H9 (cell line): ENCODE data around the gene SURF1. TPM values are rescaled to one million over a fixed set of nuclear protein-coding genes. Genes with fewer than 3 reads are reported as not detected.

Source experiments
- DNase-seq: peaks from one replicate; pipeline ENCODE4 v3.0.0-alpha.2; 2017
- H2AFZ ChIP-seq: one replicate; pipeline ENCODE4 v1.6.1; 2013; ENCODE audit warnings: mild to moderate bottlenecking, low read length, control low read depth, moderate library complexity
- H2AK5ac ChIP-seq: 2 replicates; pipeline ENCODE4 v1.6.1; 2013; ENCODE audit warnings: low read length, control low read depth, mixed read lengths; ENCODE audit not compliant: insufficient read length
- H2BK120ac ChIP-seq: one replicate; pipeline ENCODE4 v1.6.1; 2013; ENCODE audit warnings: low read depth, mild to moderate bottlenecking, low read length, control low read depth, inconsistent platforms; ENCODE audit not compliant: poor library complexity, severe bottlenecking
- H2BK12ac ChIP-seq: 2 replicates; pipeline ENCODE4 v1.6.1; 2013; ENCODE audit warnings: low read length, control low read depth, mixed read lengths, low read depth; ENCODE audit not compliant: insufficient read length
- H2BK15ac ChIP-seq: 2 replicates; pipeline ENCODE4 v1.6.1; 2013; ENCODE audit warnings: low read depth, low read length, control low read depth
- H2BK20ac ChIP-seq: one replicate; pipeline ENCODE4 v1.6.1; 2013; ENCODE audit warnings: low read depth, mild to moderate bottlenecking, low read length, control low read depth, inconsistent platforms; ENCODE audit not compliant: poor library complexity, severe bottlenecking
- H2BK5ac ChIP-seq: 2 replicates; pipeline ENCODE4 v1.6.1; 2013; ENCODE audit warnings: low read length, control low read depth, mixed read lengths; ENCODE audit not compliant: insufficient read length
- H3K14ac ChIP-seq: 2 replicates; pipeline ENCODE4 v1.6.1; 2013; ENCODE audit warnings: low read length, control low read depth; ENCODE audit not compliant: insufficient read depth
- H3K18ac ChIP-seq: 2 replicates; pipeline ENCODE4 v1.6.1; 2013; ENCODE audit warnings: low read depth, mild to moderate bottlenecking, mixed read lengths, low read length, control low read depth; ENCODE audit not compliant: insufficient read length
- H3K23ac ChIP-seq: 2 replicates; pipeline ENCODE4 v1.6.1; 2013; ENCODE audit warnings: low read length, control low read depth, mixed read lengths, low read depth; ENCODE audit not compliant: insufficient read length
- H3K23me2 ChIP-seq: 2 replicates; pipeline ENCODE4 v1.6.1; 2013; ENCODE audit warnings: low read depth, mild to moderate bottlenecking, mixed read lengths, low read length, control low read depth; ENCODE audit not compliant: insufficient read length, poor library complexity, severe bottlenecking
- H3K27ac ChIP-seq: 2 replicates; pipeline ENCODE4 v1.5.1; 2013; ENCODE audit warnings: low read length, control low read depth, mixed read lengths, low read depth; ENCODE audit not compliant: insufficient read length
- H3K27me3 ChIP-seq: 2 replicates; pipeline ENCODE4 v1.6.1; 2013; ENCODE audit warnings: low read length, control low read depth, inconsistent platforms; ENCODE audit not compliant: insufficient read depth
- H3K4ac ChIP-seq: 2 replicates; pipeline ENCODE4 v1.6.1; 2013; ENCODE audit warnings: low read depth, mild to moderate bottlenecking, control low read depth, inconsistent platforms, low read length, moderate library complexity
- H3K4me1 ChIP-seq: 2 replicates; pipeline ENCODE4 v1.6.1; 2013; ENCODE audit warnings: low read length, control low read depth, inconsistent platforms; ENCODE audit not compliant: insufficient read depth
- H3K4me2 ChIP-seq: 2 replicates; pipeline ENCODE4 v1.6.1; 2013; ENCODE audit warnings: low read length, control low read depth, mixed read lengths; ENCODE audit not compliant: insufficient read length, insufficient read depth
- H3K56ac ChIP-seq: 2 replicates; pipeline ENCODE4 v1.6.1; 2013; ENCODE audit warnings: low read depth, mild to moderate bottlenecking, mixed read lengths, low read length, control low read depth; ENCODE audit not compliant: insufficient read length
- H3K79me1 ChIP-seq: 2 replicates; pipeline ENCODE4 v1.6.1; 2013; ENCODE audit warnings: low read depth, mild to moderate bottlenecking, moderate library complexity, low read length, control low read depth, inconsistent platforms; ENCODE audit not compliant: insufficient read depth, poor library complexity, severe bottlenecking
- H3K79me2 ChIP-seq: 2 replicates; pipeline ENCODE4 v1.6.1; 2013; ENCODE audit warnings: low read length, control low read depth, inconsistent platforms; ENCODE audit not compliant: insufficient read depth
- H3K9ac ChIP-seq: 2 replicates; pipeline ENCODE4 v1.6.1; 2013; ENCODE audit warnings: low read length, control low read depth, mixed read lengths; ENCODE audit not compliant: insufficient read length; ENCODE audit errors: extremely low read depth
- H3K9me3 ChIP-seq: one replicate; pipeline ENCODE4 v1.6.1; 2013; ENCODE audit warnings: low read depth, low read length, inconsistent platforms; ENCODE audit not compliant: control insufficient read depth
- H3T11ph ChIP-seq: one replicate; pipeline ENCODE4 v1.6.1; 2013; ENCODE audit warnings: mild to moderate bottlenecking, low read length, control low read depth, inconsistent platforms
- H4K20me1 ChIP-seq: one replicate; pipeline ENCODE4 v1.6.1; 2013; ENCODE audit not compliant: control insufficient read depth, insufficient read length, insufficient read depth
- H4K5ac ChIP-seq: 2 replicates; pipeline ENCODE4 v1.6.1; 2013; ENCODE audit warnings: low read depth, mild to moderate bottlenecking, mixed read lengths, low read length, control low read depth; ENCODE audit not compliant: insufficient read length
- H4K8ac ChIP-seq: replicated peaks from 2 replicates; pipeline ENCODE4 v1.6.1; 2013; ENCODE audit warnings: low read length, control low read depth, mixed read lengths, low read depth; ENCODE audit not compliant: insufficient read length
- H4K91ac ChIP-seq: 2 replicates; pipeline ENCODE4 v1.6.1; 2013; ENCODE audit warnings: low read depth, mild to moderate bottlenecking, moderate library complexity, mixed read lengths, low read length, control low read depth; ENCODE audit not compliant: insufficient read length
- H3K27ac Mint-ChIP-seq, 3 experiments: 2 replicates in 2 of 3; 3 replicates in 1 of 3; pipeline ENCODE4 v1.8.0; 2020 to 2021; ENCODE audit warnings: mixed read lengths in 3 of 3, mild to moderate bottlenecking in 1 of 3, moderate library complexity in 1 of 3
- H3K27me3 Mint-ChIP-seq: 2 replicates; pipeline ENCODE4 v1.8.0; 2021; ENCODE audit warnings: low read depth, mild to moderate bottlenecking, moderate library complexity, mixed read lengths
- H3K36me3 Mint-ChIP-seq, 3 experiments: 2 replicates in 2 of 3; 3 replicates in 1 of 3; pipeline ENCODE4 v1.8.0; 2020 to 2021; ENCODE audit warnings: low read depth in 3 of 3, mixed read lengths in 3 of 3; ENCODE audit not compliant: insufficient read depth in 1 of 3
- H3K4me1 Mint-ChIP-seq, 2 experiments: 2 replicates each; pipeline ENCODE4 v1.8.0; 2020; ENCODE audit warnings: mixed read lengths in 2 of 2
- H3K4me3 Mint-ChIP-seq, 2 experiments: 2 replicates in 1 of 2; 3 replicates in 1 of 2; pipeline ENCODE4 v1.8.0; 2020 to 2021; ENCODE audit warnings: mild to moderate bottlenecking in 2 of 2, mixed read lengths in 2 of 2, moderate library complexity in 1 of 2
- H3K9me3 Mint-ChIP-seq, 2 experiments: 2 replicates in 1 of 2; 3 replicates in 1 of 2; pipeline ENCODE4 v1.8.0; 2020; ENCODE audit warnings: mild to moderate bottlenecking in 2 of 2, mixed read lengths in 2 of 2, moderate library complexity in 1 of 2
- CTCF ChIP-seq: fragments of 200-600 bp; sonication (generic); conservative IDR thresholded peaks from 3 replicates; pipeline ENCODE4 v1.8.0; 2021; ENCODE audit warnings: antibody characterized with exemption, mild to moderate bottlenecking
- WGBS: extraction: QIAGEN DNeasy Blood & Tissue Kit; methylation state at CpG from one replicate; pipeline ENCODE4 v1.1.7; 2013; ENCODE audit warnings: missing lambda C conversion rate, low lambda C conversion rate, mixed read lengths; ENCODE audit not compliant: insufficient read length; ENCODE audit errors: extremely low coverage; 5-methylcytosine and 5-hydroxymethylcytosine counted together
- total RNA-seq: library from RNA; stranded (reverse); gene quantifications from 2 replicates; pipeline ENCODE4 v1.2.1, GENCODE V29; 2021

SURF1 gene
- total RNA-seq, 1 experiment from 2014 or later, result 43.3 TPM

GRCh38 chr9:133380734-133381133, 24.4 kb upstream of the SURF1 start:
- TF ChIP-seq CTCF, result no peak
- no CpG with 5 or more reads among the region's 4 CpGs for WGBS
- peaks cover 0 to 2% (median 0%) of the 10 kb centered on the region in 3 experiments; a peak in 1 of 7 replicates for H3K36me3 Mint-ChIP-seq

More at GRCh38 chr9:133380734-133381133, 24.4 kb upstream of the SURF1 start:
- no peak overlapping the region for H3K27ac ChIP-seq
- H2BK20ac ChIP-seq, result no peak overlapping the region
- no peak overlapping the region for H2BK12ac ChIP-seq
- H2BK15ac ChIP-seq, result no peak overlapping the region
- H4K8ac ChIP-seq, result no peak overlapping the region
- no peak overlapping the region for H3K4me2 ChIP-seq
- no peaks in the 10 kb centered on the region for H3K4me1 ChIP-seq
- H2BK120ac ChIP-seq, result no peak overlapping the region
- H3T11ph ChIP-seq, result no peak overlapping the region
- no peaks in the 10 kb centered on the region for H3K79me2 ChIP-seq
- Mint-ChIP-seq H3K9me3 (peaks cover 3 to 4% of the 10 kb centered on the region in 2 experiments; a peak in 3 of 5 replicates), H3K27ac (no peak overlapping the region), H3K4me1 (no peaks in the 10 kb centered on the region; a peak in 1 of 4 replicates), H3K27me3 (peaks cover 30% of the 10 kb centered on the region), H3K4me3 (no peak overlapping the region)
- H3K9me3 ChIP-seq, result no peaks in the 10 kb centered on the region
- no peaks in the 10 kb centered on the region for H3K79me1 ChIP-seq
- no peak overlapping the region for H3K23ac ChIP-seq
- H2BK5ac ChIP-seq, result no peak overlapping the region
- H4K5ac ChIP-seq, result no peak overlapping the region
- H2AFZ ChIP-seq, result no peak overlapping the region
- peaks cover 3% of the 10 kb centered on the region for H4K20me1 ChIP-seq
- no peak overlapping the region for H3K56ac ChIP-seq
- DNase-seq, result no peak
- no peak overlapping the region for H3K18ac ChIP-seq
- no peak overlapping the region for H4K91ac ChIP-seq
- no peak overlapping the region for H3K9ac ChIP-seq
- H2AK5ac ChIP-seq, result no peak overlapping the region
- H3K23me2 ChIP-seq, result no peaks in the 10 kb centered on the region
- no peak overlapping the region for H3K14ac ChIP-seq
- H3K27me3 ChIP-seq, result no peaks in the 10 kb centered on the region
- no peak overlapping the region for H3K4ac ChIP-seq
